HG03175 (cell line): ENCODE measurements around the gene IKBIP.
"Not testable (repeated sequence)": the region's sequence is repeated elsewhere in the genome, so short reads cannot be mapped to it uniquely, and the experiment has no call there.

Source experiments
- ATAC-seq: cut with Tn5 transposase; IDR thresholded peaks from one replicate; pipeline ENCODE4 v1.9.1; 2021; ENCODE audit warnings: mild to moderate bottlenecking, moderate library complexity; ENCODE audit not compliant: unreplicated experiment

The IKBIP gene

GRCh38 chr12:98644712-98645571, at the start of gene IKBIP, which contains the start of gene APAF1:
Gene IKBIP, minus strand, starts transcription at chr12:98644788. Its CDS starts 87 bp downstream, at chr12:98644701.
Gene APAF1, plus strand, starts transcription at chr12:98645290. Its CDS starts 3,070 bp downstream, at chr12:98648360.
- peak; percentile 84 for ATAC-seq

GRCh38 chr12:98691351-98691750, 46.8 kb upstream of the IKBIP start:
- ATAC-seq: no peak

GRCh38 chr12:98686603-98687002, 42.0 kb upstream of the IKBIP start:
- no peak for ATAC-seq

- ATAC-seq: no peak
Observed at GRCh38 chr12:98684199-98684598, 39.6 kb upstream of the IKBIP start.

- no peak for ATAC-seq
Observed at GRCh38 chr12:98679611-98680005, 35.0 kb upstream of the IKBIP start.

- ATAC-seq: no peak
Observed at GRCh38 chr12:98678946-98679610, 34.5 kb upstream of the IKBIP start.

- ATAC-seq: no peak
Observed at GRCh38 chr12:98678236-98678945, 33.8 kb upstream of the IKBIP start.

- ATAC-seq: no peak
Observed at GRCh38 chr12:98674841-98675240, 30.3 kb upstream of the IKBIP start.

- no peak for ATAC-seq
Observed at GRCh38 chr12:98671459-98671858, 26.9 kb upstream of the IKBIP start.

- no peak for ATAC-seq
Observed at GRCh38 chr12:98669751-98670150, 25.2 kb upstream of the IKBIP start.

GRCh38 chr12:98660521-98660920, 15.9 kb upstream of the IKBIP start:
- no peak for ATAC-seq

GRCh38 chr12:98656289-98657101, 11.9 kb upstream of the IKBIP start:
- peak; percentile 42 for ATAC-seq

GRCh38 chr12:98653866-98654493, 9.4 kb upstream of the IKBIP start:
- ATAC-seq: peak; percentile 52

GRCh38 chr12:98651328-98651727, 6.7 kb upstream of the IKBIP start:
- ATAC-seq: no peak

GRCh38 chr12:98646294-98647090, 1.9 kb upstream of the IKBIP start:
- no peak for ATAC-seq

- peak; percentile 2 for ATAC-seq
Observed at GRCh38 chr12:98645572-98646067, 1.0 kb upstream of the IKBIP start.

- ATAC-seq: peak; percentile 27
Observed at GRCh38 chr12:98644433-98644711, 216 bp downstream of the IKBIP start.

GRCh38 chr12:98642801-98643200, 1.8 kb downstream of the IKBIP start:
- not testable (repeated sequence) for ATAC-seq

GRCh38 chr12:98639491-98639890, 5.1 kb downstream of the IKBIP start:
- ATAC-seq: no peak
